PC-9 (cell line): ENCODE data around the gene DHX32. TPM values are rescaled to one million over a fixed set of nuclear protein-coding genes. Genes with fewer than 3 reads are reported as not detected.

Source experiments
- BruUV-seq: library from RNA; stranded (reverse); fragments of 400-500 nt; replicated peaks from 2 replicates; lab custom pipeline; 2021; lab: Mats Ljungman, UMichigan
- CTCF ChIA-PET: fragments of 300-600 bp; sonication (Branson Sonifier 250); formaldehyde crosslinking; loops from one replicate; lab custom pipeline; 2022; ENCODE audit warnings: antibody characterized with exemption; lab: Charles Lee
- POLR2A ChIA-PET: fragments of 300-600 bp; sonication (Branson Sonifier 250); formaldehyde crosslinking; loops from one replicate; lab custom pipeline; 2022; ENCODE audit warnings: antibody characterized with exemption; ENCODE audit not compliant: unreplicated experiment; lab: Charles Lee
- DNase-seq, 2 experiments: peaks; one replicate each; pipeline versions ENCODE4 v3.0.0 to v3.0.0-alpha.2; 2015 to 2022; ENCODE audit warnings: mixed read lengths in 1 of 2
- H2AFZ ChIP-seq: fragments of 200-600 bp; sonication (generic); 2 replicates; pipeline ENCODE4 v1.8.1; 2017; ENCODE audit warnings: antibody characterized with exemption
- H3F3A ChIP-seq: fragments of 200-600 bp; sonication (generic); 2 replicates; pipeline ENCODE4 v1.8.1; 2017; ENCODE audit warnings: antibody characterized with exemption, mild to moderate bottlenecking, low read depth; ENCODE audit not compliant: insufficient read depth
- H3K27ac ChIP-seq: fragments of 200-600 bp; sonication (generic); 2 replicates; pipeline ENCODE4 v1.6.1; 2016; ENCODE audit warnings: mixed run types
- H3K27me3 ChIP-seq: fragments of 200-600 bp; sonication (generic); 2 replicates; pipeline ENCODE4 v1.6.1; 2016; ENCODE audit warnings: low read depth, mixed run types; ENCODE audit not compliant: insufficient read depth
- H3K36me3 ChIP-seq: fragments of 200-600 bp; sonication (generic); 2 replicates; pipeline ENCODE4 v1.6.1; 2016; ENCODE audit warnings: low read depth, mixed run types
- H3K4me1 ChIP-seq: fragments of 200-600 bp; sonication (generic); replicated peaks from 2 replicates; pipeline ENCODE4 v1.6.1; 2016; ENCODE audit warnings: mixed run types; ENCODE audit not compliant: insufficient read depth
- H3K4me2 ChIP-seq: fragments of 200-600 bp; sonication (generic); 2 replicates; pipeline ENCODE4 v1.6.1; 2017; ENCODE audit warnings: mixed run types
- H3K4me3 ChIP-seq: fragments of 200-600 bp; sonication (generic); 2 replicates; pipeline ENCODE4 v1.6.1; 2016; ENCODE audit warnings: mixed run types
- H3K79me2 ChIP-seq: fragments of 200-600 bp; sonication (generic); 2 replicates; pipeline ENCODE4 v1.6.1; 2017; ENCODE audit warnings: low read depth, mixed run types
- H3K9me2 ChIP-seq: fragments of 200-600 bp; sonication (generic); 2 replicates; pipeline ENCODE4 v1.8.1; 2017; ENCODE audit warnings: mild to moderate bottlenecking; ENCODE audit not compliant: insufficient read depth
- H3K9me3 ChIP-seq: fragments of 200-600 bp; sonication (generic); 2 replicates; pipeline ENCODE4 v1.8.1; 2016; ENCODE audit warnings: low read depth; ENCODE audit not compliant: insufficient read depth
- H4K20me1 ChIP-seq: fragments of 200-600 bp; sonication (generic); 2 replicates; pipeline ENCODE4 v1.8.1; 2017; ENCODE audit not compliant: insufficient read depth
- EZH2 ChIP-seq: fragments of 200-600 bp; sonication (generic); IDR thresholded peaks from 2 replicates; pipeline ENCODE4 v1.8.0; 2017; ENCODE audit warnings: antibody characterized with exemption, low read depth
- intact Hi-C: fragments of 100-400 bp; cut with micrococcal nuclease; formaldehyde crosslinking; loops from one replicate; pipeline ENCODE4 v1.10.0; 2022; ENCODE audit not compliant: unreplicated experiment
- total RNA-seq: library from RNA; stranded (reverse); gene quantifications from 2 replicates; pipeline ENCODE4 v1.2.3, GENCODE V29; 2021
- TF ChIP-seq, protein P1 (sequence below): fragments of 200-600 bp; sonication (generic); conservative IDR thresholded peaks from 2 replicates; pipeline ENCODE4 v1.6.1; 2017; ENCODE audit warnings: mixed run types, antibody characterized with exemption, mild to moderate bottlenecking, moderate library complexity

DHX32 gene
- total RNA-seq, 1 experiment from 2014 or later = 51.0 TPM

DNA sequence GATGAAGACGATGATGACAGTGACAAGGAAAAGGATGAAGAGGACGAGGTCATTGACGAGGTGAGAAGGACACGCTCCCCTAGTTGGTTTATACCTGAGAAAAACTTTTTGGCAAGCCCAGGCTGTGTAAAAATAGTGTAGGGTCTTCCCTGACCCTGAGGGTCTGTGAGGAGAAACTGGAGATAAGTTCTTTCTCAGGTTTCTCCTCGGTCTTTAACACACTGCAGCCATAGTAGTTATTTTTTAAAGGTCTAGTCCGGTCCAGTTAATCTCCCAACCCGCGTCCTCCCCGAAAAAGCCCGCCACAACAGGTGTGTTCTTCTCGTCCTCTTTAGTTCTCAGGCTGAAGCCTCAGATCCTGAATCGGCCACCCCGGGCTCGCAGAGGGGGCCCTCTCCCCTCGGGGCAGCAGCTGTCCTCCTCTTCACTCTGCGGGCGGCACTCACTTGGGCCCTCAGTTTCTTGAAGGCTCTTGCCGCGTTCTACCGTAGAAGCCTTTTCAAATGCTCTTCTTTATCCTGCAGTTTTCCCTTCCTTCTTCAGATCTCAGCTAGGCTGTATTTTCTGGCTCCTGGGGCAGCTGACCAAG lies 57.3 kb downstream of the DHX32 start:
- TF ChIP-seq EZH2 = no peak
- TF ChIP-seq, protein P1, sequence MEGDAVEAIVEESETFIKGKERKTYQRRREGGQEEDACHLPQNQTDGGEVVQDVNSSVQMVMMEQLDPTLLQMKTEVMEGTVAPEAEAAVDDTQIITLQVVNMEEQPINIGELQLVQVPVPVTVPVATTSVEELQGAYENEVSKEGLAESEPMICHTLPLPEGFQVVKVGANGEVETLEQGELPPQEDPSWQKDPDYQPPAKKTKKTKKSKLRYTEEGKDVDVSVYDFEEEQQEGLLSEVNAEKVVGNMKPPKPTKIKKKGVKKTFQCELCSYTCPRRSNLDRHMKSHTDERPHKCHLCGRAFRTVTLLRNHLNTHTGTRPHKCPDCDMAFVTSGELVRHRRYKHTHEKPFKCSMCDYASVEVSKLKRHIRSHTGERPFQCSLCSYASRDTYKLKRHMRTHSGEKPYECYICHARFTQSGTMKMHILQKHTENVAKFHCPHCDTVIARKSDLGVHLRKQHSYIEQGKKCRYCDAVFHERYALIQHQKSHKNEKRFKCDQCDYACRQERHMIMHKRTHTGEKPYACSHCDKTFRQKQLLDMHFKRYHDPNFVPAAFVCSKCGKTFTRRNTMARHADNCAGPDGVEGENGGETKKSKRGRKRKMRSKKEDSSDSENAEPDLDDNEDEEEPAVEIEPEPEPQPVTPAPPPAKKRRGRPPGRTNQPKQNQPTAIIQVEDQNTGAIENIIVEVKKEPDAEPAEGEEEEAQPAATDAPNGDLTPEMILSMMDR = no peak
- Histone ChIP-seq H3K9me2 (no peaks in the 10 kb centered on the region), H3K27me3 (no peaks in the 10 kb centered on the region), H3K36me3 (peaks cover 22% of the 10 kb centered on the region), H3K79me2 (peaks cover 54% of the 10 kb centered on the region), H3K4me1 (peaks cover 14% of the 10 kb centered on the region), H3K27ac (peak overlapping the region; percentile 88), H4K20me1 (peaks cover 9% of the 10 kb centered on the region; the same call in 1 of the 2 replicates), H3K4me2 (peak overlapping the region; percentile 99), H2AFZ (peak overlapping the region; percentile 91), H3K9me3 (no peaks in the 10 kb centered on the region), H3K4me3 (peak overlapping the region; percentile 81), H3F3A (no peaks in the 10 kb centered on the region)
- BruUV-seq = TSS peak; percentile 60
- POLR2A ChIA-PET = no interaction called here
- intact Hi-C loops = loop anchor here (5.0 kb wide), 1 partner anchor 761 kb away; no protein-coding TSS in a partner anchor
- CTCF ChIA-PET = no interaction called here
- DNase-seq = peak in 1 of 2 experiments; percentile 8

DNA sequence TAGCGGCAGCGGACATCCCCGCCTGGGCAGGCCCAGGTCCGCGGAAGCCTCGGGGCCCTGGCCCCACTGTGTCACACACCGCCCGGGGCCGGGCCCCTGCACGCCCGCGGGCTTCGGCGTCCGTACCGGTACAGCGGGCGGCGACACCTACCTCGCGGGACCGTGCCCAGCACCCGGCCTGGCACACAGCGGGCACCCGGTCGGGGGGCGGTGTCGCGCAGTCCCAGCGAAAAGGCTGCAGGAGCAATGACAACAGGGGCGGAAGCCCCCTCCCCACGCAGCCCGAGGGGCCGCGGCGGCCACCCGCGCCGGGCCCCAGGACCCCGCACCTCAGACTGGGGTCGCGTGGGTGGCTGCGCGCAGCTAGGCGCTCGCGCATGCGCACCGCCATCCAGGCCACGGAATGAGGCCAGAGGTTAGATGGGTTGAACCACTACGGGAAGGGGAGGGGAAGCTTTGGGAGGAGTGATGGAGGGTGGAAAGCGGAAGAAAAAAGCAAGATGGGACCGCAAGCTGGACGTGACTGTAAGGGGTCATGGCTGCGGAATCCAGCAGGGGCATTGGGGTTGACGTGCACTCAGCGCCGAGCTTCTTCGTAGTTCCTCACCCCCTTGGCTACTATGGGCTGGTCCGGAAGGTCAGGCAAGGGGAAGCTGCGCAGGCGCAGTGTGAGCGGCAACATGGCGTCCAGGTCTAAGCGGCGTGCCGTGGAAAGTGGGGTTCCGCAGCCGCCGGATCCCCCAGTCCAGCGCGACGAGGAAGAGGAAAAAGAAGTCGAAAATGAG lies 58.0 kb downstream of the DHX32 start, which contains the start of the genes BCCIP and UROS:
Gene BCCIP, plus strand, starts transcription at position 669 of the 785 bp plus-strand sequence. Its CDS starts 12 bp downstream, at position 681.
Gene UROS, minus strand, starts transcription at position 381 of the 785 bp plus-strand sequence. CDS start 6,759 bp downstream, outside the sequence.
- Histone ChIP-seq H4K20me1 (peaks cover 9% of the 10 kb centered on the region; the same call in 1 of the 2 replicates), H3K79me2 (peaks cover 54% of the 10 kb centered on the region), H3K4me3 (peak within 1 kb of the TSS; percentile 81), H3K36me3 (peaks cover 19% of the 10 kb centered on the region), H3K27ac (peak within 1 kb of the TSS; percentile 88), H3F3A (no peaks in the 10 kb centered on the region), H3K9me3 (no peaks in the 10 kb centered on the region), H3K4me1 (peaks cover 14% of the 10 kb centered on the region), H3K9me2 (no peaks in the 10 kb centered on the region), H3K27me3 (no peaks in the 10 kb centered on the region), H2AFZ (peak within 1 kb of the TSS; percentile 91), H3K4me2 (peak within 1 kb of the TSS; percentile 99)
- intact Hi-C loops = loop anchor here (5.0 kb wide), 1 partner anchor 761 kb away; no protein-coding TSS in a partner anchor
- DNase-seq = peak; percentile 66 to 75
- TF ChIP-seq, protein P1 = no peak
- TF ChIP-seq EZH2 = no peak
- CTCF ChIA-PET = no interaction called here
- BruUV-seq = no TSS peak
- POLR2A ChIA-PET = no interaction called here

DNA sequence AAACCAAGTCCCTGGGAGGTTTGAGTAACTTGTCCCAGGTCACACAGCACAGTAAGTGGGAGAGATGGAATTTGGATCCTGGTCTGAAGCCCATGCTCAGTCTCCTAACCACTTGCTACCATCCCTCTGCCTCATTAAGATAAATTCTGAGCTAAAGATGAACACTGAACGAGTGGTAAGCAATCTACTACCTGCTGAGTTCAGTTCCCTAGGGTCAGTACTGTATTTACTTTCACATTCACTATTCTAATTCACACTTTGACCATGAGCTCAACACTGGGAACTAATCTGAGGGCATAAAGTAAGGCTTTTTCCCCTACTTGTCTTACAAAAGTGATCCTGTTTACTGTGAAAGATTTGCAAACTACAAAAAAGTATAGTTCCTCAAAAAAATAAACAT lies 60.4 kb downstream of the DHX32 start:
- Histone ChIP-seq H3K4me3 (no peak overlapping the region), H2AFZ (no peak overlapping the region), H3K79me2 (peaks cover 36% of the 10 kb centered on the region), H3K9me3 (no peaks in the 10 kb centered on the region), H3K4me1 (peaks cover 10% of the 10 kb centered on the region), H3K9me2 (no peaks in the 10 kb centered on the region), H3K27me3 (no peaks in the 10 kb centered on the region), H3F3A (no peaks in the 10 kb centered on the region), H3K4me2 (no peak overlapping the region), H4K20me1 (peaks cover 6% of the 10 kb centered on the region; the same call in 1 of the 2 replicates), H3K36me3 (no peaks in the 10 kb centered on the region; the same call in 1 of the 2 replicates), H3K27ac (no peak overlapping the region)
- POLR2A ChIA-PET = interaction anchor here (0.6 kb wide), 1 partner anchor 1727 kb away, joined by 14 read pairs; the partner anchor contains the start of gene CHST15
- CTCF ChIA-PET = no interaction called here
- TF ChIP-seq, protein P1 = no peak
- no peak for TF ChIP-seq EZH2
- intact Hi-C loops = loop anchor here (5.0 kb wide), 1 partner anchor 758 kb away; no protein-coding TSS in a partner anchor
- BruUV-seq = no TSS peak
- DNase-seq = no peak
